ENCODE results near the gene PLCB1.

DNA sequence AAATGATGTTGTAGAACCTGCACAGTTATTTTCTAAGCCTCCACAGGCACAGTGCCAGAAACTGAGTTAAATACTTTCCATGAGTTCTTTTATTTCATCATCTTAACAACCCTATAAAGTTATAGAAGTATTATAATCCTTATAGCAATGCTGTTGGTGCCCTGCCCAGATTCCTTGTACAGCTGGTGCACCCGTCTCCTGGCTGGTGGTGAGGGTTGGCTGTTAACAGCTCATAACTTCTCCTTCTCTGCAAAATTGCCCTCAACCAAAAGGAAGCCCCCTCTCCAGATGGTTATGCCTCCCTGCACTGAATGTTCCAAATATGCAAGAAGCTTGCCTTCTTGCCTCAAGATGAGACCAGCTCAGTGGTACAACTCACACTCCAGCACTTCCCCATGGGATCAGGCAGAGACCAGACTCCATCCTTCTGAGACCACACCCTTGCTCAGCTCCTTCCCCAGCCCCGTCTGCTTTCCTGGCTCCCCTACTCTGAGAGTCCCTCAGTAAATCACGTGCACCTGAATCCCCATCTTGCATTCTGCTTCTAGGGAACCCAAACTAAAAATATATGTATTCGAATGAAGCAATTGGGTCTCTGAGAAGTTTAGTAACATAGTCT lies 632.4 kb downstream of the PLCB1 start:
- TF ChIP-seq, protein P1, sequence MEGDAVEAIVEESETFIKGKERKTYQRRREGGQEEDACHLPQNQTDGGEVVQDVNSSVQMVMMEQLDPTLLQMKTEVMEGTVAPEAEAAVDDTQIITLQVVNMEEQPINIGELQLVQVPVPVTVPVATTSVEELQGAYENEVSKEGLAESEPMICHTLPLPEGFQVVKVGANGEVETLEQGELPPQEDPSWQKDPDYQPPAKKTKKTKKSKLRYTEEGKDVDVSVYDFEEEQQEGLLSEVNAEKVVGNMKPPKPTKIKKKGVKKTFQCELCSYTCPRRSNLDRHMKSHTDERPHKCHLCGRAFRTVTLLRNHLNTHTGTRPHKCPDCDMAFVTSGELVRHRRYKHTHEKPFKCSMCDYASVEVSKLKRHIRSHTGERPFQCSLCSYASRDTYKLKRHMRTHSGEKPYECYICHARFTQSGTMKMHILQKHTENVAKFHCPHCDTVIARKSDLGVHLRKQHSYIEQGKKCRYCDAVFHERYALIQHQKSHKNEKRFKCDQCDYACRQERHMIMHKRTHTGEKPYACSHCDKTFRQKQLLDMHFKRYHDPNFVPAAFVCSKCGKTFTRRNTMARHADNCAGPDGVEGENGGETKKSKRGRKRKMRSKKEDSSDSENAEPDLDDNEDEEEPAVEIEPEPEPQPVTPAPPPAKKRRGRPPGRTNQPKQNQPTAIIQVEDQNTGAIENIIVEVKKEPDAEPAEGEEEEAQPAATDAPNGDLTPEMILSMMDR (conservative IDR thresholded peaks at IDR 0.05; ENCODE audit: low read depth, low read length): no peak
- TF ChIP-seq EZH2 (IDR thresholded peaks at IDR 0.05; ENCODE audit: borderline replicate concordance, low read depth, low read length, poor library complexity, severe bottlenecking): no peak
